MV-4-11 (cell line): ENCODE results near the gene CORO1A.
"Not testable (repeated sequence)": the region's sequence is repeated elsewhere in the genome, so short reads cannot be mapped to it uniquely, and the experiment has no call there.

Source experiments
- DNase-seq: peaks from one replicate; lab custom pipeline; 2025; lab: John Stamatoyannopoulos, UW

Gene CORO1A

GRCh38 chr16:30205541-30206236 lies 22.3 kb downstream of the CORO1A start:
- not testable (repeated sequence) for DNase-seq

- DNase-seq, result not testable (repeated sequence)
These were observed 22.9 kb downstream of the CORO1A start for GRCh38 chr16:30206252-30206651.

GRCh38 chr16:30207063-30207704 lies 23.8 kb downstream of the CORO1A start:
- not testable (repeated sequence) for DNase-seq

DNA sequence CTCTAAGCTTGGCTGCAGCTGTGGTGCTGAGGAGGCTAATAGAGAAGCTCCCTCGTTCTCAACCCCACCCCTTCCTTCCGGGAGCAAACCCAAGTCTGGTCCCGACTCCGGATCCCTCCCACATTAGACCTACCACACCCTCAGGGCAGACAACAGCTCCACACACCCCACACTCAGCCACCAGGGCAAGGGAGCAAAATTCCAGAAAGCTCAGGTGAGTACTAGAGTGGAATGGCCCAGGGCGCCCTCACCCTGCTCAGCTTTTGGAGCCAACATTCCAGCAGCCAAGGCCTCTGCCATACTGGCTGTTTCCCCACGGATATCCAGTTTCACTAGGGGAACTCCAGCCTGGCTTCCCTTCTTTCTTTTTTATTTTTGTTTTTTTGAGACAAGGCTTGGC lies 25.6 kb downstream of the CORO1A start:
- DNase-seq, result not testable (repeated sequence)

GRCh38 chr16:30211414-30211813 lies 28.0 kb downstream of the CORO1A start:
- DNase-seq, result not testable (repeated sequence)

GRCh38 chr16:30217082-30217481 lies 33.7 kb downstream of the CORO1A start:
- DNase-seq, result not testable (repeated sequence)
